A204.1 (cell line): Measurements from ENCODE around the gene ALDH7A1.
"Not testable (repeated sequence)": the region's sequence is repeated elsewhere in the genome, so short reads cannot be mapped to it uniquely, and the experiment has no call there.

ENCODE experiments used
- FAIRE-seq: peaks from 2 replicates; lab custom pipeline; 2012; peaks lifted over from hg19 to GRCh38; lab: Jason Lieb, UNC

The ALDH7A1 gene

DNA sequence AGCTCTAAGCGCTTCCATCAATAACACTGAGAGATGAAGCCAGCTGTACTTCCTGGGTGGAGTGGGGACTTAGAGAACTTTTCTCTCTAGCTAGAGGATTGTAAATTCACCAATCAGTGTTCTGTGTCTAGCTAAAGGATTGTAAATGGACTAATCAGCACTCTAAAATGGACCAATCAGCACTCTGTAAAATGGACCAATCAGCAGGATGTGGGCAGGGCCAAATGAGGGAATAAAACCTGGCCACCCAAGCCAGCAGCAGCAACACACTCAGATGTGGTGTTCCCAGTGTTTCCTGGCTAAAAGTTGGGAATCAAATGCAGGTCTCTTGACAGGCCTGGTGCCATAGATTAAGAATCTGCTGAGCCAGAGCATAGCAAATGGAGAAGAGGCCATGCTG lies 60.5 kb downstream of the ALDH7A1 start:
- no peak for FAIRE-seq

DNA sequence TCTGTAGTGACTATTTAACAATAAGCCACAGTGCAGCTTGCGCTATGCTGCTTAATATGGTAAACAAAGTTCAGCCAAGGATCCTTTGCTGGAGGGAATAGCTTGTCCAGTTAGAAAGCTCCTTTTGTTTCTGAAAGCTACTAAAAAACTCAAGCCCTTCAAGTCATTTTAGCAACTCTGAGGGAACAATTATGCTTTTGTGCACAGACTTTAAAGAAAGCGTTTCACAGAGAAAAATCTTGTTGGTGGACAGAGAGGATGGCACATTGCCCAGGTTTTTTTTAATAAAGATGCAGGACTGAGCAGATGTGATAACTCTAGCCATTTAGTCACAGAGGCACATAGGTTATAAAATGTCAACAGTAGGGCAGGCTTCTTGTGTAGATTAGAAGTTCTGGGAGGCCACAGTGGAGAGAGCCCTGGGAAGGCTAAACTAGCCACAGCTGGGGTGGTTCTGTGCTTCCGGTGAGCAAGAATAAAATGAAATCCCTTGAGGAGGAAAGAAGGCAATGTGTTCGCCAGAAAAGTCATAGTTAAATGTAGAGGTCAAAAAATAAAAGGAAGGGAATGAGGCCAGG lies 63.4 kb downstream of the ALDH7A1 start:
- no peak for FAIRE-seq

DNA sequence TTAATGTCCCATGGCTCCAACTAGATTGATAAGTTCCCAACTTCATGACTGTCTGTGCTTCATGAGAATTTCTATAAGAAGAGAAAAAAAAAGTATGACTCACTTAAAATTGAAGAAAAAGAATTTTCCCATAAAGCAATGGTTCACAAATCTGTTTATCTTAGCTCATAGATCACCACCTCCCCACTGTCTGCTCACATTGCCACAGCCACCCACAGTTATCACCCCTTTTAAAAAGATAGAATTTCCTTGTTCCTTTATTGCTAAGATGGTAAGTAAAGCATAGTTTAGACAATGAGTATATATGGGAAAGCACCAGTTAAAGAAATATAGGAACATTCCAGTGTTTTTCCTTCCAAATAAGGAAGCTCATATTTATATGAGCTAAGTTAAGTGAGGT lies 67.1 kb downstream of the ALDH7A1 start:
- FAIRE-seq = no peak

DNA sequence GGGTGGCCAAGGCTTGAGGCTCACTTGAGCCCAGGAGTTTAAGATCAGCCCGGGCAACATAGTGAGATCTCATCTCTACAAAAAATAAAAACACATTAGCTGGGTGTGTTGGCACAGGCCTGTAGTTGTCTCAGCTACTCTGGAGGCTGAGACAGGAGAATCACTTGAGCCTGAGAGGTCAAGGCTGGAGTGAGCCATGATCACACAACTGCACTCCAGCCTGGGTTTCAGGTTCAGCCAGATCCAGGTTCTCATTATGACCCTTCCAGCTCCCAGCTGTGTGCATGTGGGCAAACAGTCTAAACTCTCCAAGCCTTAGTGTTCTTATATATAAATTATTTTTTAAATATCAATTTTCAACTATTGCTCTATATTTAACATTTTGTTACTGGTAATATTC lies 67.9 kb downstream of the ALDH7A1 start:
- FAIRE-seq = no peak

DNA sequence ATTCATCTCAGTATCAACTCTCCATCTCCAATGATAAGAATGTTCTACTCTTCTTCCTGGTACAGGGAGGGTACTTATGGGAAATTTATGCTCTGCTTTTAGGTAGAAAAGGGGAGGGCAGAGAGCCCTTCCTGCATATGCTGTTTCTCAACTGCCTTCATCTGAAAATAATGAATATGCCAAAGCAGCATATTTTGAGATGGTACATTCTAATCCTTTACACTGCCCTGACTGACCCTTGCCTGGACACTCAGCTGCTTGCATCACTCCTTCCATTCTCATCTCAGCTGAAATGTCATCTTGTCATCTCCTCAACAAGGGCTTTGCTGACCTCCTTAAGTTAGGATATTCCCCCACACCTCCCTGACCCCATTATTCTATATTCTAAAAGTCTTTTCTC lies 68.5 kb downstream of the ALDH7A1 start:
- FAIRE-seq = no peak

DNA sequence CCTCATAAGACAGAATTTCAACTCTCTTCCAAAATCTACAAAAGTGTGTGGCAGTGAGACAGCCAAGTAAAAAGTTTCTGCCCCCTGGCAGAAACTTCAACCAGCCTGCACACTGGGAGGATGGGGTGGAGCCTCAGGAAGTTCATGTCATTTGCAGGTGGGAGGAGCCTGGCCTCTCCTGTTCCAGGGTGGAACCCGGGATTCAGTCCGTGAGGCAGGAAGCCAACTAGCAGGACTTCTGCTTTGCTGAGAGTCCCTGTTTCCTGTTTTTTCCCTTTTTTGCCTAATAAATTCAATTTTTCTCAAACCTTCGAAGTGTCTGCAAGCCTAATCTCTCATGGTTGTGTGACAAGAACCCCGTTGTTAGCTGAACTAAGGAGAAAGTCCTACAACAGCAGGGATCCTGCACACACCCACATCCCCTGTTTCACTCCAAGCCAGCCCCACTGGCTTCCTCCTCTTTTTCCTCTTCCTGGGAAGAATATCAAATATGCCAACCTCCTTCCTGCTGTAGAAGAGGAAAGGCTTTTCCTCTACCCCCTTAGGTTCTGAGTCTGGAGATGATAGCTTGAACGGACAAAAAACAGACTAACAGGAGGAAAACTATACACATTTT lies 69.3 kb downstream of the ALDH7A1 start:
- FAIRE-seq = no peak

DNA sequence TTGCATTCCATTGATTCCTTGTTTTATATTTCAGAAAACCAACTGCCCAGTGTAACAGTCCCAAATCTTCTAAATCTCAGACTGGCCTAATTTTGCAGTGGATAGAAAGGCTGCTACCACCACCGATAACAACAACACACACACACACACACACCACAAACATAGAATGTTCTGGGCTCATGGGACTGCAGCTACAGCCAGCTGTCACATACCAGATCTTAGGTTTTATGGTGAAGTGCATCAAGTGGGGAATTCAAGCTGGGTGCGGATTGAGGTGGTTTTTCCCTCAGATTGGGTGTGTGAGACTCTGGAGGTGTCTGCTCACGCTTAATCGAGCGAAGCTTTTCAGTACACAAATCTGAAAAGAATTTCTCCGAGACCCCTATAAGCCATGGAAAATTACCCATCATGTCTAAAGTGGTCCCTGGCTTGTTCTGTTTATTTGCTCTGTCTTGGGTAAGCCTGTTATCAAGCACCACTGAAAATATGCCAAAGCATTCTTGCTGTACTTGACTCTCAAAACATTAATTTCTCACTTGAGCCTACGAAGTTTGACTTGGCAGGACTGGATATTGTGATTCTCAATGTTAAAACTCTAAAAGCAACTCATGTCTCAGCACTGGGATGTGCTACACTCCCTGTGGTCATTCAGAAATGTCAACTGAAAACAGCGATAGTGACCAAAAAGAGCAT lies 71.1 kb downstream of the ALDH7A1 start:
- FAIRE-seq = no peak

DNA sequence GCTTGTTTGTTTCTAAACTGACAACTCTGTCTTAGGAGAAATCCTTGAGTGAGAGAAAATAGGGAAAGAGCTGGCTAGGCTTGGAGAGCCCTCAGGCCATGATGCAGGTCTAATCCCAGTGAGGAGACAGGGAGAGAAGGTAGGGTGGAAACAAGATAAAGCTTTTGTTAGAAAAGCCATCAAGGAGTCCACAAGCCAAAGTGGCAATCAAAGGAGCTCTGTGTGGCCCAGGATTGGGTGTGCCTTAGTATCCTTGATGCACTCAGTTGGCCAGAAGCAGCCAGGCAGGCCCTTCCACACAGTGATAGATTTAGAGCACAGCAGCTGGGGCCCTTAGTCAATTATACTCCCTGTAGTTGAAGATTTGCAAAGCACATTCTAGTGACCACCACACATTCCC lies 73.9 kb downstream of the ALDH7A1 start:
- FAIRE-seq = no peak

DNA sequence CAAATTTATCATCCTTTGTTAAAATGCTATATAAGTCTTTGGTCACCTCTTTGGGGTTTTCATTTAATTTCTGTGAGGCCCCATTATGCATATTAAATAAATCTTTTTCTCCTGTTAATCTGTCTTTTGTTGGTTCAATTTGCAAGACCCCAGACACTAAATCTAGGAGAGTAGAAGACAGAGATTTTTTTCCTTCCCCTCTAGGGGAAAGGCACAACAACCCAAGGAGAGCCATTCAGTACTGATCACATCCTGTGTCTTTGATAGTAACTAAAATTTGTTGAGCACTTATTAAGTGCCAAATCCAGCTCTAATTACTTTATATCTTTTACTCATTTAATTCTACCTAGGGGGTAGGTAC lies 74.4 kb downstream of the ALDH7A1 start:
- FAIRE-seq = no peak

DNA sequence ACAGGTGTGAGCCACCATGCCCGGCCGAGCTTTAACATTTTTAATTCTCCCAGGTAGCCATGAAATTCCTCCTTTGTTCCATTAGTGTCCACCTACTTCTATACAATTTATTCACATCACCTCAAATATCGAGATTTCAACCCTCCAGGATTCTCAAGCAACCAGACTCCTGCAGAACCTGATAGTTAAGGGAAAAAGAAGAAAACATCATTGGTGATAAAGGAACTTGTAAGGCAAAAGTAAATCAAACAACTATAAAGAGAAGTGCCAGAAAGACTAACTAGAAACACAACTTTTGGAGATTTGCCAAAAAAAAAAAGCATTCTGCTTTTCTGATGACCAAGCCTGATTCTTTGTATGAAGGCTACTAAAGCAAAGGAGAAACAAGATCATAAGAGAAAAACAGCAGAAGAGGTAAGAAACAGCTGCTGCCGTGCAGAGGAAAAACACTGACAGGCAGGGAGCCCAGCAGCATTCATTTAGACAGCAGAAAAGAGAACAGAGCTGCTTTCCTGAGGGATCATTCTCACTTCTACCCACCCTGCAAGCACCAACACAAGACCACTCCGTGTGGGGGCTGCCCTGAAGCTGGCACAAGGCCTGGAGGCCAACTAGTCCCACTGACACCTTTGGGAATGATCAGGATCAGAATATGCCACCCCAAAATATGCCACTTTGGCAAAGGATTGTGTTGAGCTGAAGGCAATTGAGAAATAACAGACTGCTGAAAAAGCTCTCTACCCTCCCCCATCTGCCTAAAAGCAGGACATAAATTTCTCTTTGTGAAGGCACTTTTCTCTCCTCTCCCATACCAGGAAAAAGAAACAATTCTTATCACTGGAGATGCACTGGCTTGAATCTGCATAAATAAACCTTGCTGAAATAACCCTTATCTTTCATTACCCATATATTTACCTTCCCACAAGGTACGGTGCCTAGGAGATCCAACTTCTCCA lies 75.1 kb downstream of the ALDH7A1 start:
- no peak for FAIRE-seq

DNA sequence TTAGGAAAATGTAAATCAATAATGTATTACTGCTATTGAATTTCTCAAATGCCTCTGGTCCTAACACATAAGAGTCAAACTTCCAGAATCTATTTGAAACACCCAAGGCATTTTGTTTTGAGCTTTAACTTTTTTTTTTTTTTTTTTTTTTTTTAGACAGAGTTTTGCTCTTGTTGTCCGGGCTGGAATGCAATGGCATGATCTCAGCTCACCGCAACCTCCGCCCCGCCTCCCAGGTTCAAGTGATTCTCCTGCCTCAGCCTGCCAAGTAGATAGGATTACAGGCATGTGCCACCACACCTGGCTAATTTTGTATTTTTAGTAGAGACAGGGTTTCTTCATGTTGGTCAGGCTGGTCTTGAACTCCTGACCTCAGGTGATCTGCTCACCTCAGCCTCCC lies 75.8 kb downstream of the ALDH7A1 start:
- FAIRE-seq = not testable (repeated sequence)

DNA sequence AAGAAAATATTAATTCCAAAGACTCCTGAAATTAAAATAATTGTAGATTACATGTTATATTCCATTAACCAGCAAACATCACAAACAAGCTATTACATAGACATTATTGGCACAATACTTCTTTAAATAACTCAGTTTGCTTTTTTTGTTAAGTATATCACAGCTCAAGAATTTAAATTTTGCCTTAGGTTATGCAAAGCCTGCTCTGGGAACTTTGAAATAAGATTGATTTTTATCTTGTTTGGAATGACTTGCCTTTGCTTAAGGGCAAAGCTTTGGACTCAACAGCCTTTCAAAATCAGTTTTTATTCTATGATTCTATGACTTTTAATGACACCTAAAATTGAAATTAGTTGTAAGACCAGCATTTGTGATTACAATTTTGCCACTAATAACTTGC lies 78.2 kb downstream of the ALDH7A1 start:
- no peak for FAIRE-seq

DNA sequence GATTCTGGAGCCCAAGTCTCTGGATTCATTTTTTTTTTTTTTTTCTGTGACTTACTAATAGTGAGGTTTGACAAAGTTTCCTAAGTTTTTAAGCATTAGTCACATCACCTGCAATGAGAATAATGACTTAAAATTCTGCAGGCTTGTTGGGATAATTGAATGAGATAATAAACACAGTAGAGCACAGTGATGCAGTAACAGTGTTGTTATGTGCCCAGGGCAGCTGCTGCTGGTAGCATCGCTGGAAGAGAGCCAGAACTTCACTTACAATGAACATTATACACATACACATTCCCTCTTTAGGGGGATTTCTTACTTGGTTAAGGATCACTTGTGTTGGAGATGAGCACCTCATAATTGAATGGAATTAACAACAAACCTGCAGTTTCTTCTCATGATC lies 78.9 kb downstream of the ALDH7A1 start:
- FAIRE-seq = no peak

DNA sequence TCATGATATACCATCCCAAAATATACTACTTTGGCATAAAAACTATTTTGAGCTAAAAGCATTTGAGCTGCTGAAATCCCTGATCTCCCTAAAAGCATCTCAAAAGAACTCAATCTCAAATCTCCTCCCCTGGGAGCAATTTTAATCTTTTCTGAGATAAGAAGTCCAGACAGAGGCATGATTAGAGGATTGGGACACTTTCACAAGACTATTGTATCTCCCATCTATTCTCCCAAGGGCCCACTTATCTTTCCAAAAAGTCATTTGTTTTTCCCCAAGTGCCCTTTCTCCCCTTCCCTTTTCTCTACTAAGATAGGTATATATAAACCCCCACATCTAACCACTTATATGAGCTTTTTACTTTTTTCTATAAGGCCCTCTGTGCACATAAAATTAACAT lies 79.7 kb downstream of the ALDH7A1 start:
- no peak for FAIRE-seq

DNA sequence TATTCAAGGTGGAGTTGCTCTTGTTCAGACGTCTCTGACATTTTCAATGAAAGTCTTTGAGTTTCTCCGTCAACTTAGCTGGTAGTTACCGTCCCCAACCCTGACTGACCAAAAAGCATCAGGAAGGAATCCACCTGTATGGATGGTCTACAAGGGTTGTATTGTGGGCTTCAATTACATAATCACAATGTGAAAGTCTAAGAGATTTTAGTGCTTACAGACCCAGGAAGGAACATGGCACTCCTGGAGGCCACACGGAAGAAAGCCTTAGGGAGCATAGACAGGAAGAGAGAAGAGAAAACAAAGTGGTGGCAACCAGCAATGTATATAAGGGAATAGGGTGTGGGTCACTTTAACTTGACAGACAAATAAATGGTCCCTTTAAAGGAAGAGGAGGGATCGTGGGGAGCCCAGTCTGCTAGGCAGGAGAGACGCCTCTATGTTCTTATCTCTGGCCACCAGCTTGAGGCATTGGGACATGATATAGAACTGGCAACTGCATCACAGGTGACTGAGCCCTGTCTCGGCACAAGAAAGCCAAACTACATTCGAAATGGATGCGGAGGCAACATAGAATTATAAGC lies 80.4 kb downstream of the ALDH7A1 start:
- FAIRE-seq = no peak

DNA sequence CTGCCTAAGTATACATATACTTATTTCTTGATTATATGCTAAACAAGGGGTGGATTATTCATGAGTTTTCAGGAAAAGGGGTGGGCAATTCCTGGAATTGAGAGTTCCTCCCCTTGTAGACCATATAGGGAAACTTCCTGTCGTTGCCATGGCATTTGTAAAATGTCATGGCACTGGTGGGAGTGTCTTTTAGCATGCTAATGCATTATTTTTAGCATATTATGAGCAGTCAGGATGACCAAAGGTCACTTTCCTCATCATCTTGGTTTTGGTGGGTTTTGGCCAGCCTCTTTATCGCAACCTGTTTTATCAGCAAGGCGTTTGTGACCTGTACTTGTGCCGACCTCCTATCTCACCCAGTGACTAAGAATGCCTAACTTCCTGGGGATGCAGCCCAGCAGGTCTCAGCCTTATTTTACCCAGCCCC lies 80.9 kb downstream of the ALDH7A1 start:
- FAIRE-seq = no peak

DNA sequence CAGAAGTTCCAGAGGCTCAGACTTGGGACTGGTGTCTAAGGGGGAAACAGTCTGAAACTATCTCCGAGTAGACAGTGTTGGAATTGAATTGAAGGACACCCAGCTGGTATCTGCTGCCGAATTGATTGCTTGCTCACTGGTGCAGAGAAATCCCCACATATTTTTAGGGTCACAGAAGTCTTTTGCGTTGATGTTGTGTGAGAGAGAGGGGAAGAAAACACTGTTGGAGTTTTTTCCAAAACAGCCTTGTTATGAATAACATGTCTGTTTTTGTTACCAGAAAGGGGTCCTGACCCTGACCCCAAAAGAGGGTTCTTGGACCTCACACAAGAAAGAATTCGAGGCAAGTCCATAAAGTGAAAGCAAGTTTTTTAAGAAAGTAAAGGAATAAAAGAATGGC lies 81.3 kb downstream of the ALDH7A1 start:
- no peak for FAIRE-seq

DNA sequence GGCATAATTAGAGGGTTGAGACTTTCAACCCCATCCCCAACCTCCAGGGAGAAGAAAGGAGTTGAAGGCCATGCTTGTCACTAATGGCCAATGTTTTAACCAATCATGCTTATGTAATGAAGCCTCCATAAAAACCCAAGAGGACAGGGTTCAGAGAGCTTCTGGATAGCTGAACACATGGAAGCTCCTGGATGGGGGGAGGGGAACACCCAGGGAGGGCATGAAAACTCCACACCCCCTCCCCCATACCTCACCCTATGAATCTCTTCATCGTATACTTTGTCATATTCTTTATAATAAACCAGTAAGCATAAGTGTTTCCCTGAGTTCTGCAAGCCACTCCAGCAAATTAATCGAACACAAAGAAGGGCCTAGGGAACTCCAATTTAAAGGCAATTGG lies 81.7 kb downstream of the ALDH7A1 start:
- no peak for FAIRE-seq

DNA sequence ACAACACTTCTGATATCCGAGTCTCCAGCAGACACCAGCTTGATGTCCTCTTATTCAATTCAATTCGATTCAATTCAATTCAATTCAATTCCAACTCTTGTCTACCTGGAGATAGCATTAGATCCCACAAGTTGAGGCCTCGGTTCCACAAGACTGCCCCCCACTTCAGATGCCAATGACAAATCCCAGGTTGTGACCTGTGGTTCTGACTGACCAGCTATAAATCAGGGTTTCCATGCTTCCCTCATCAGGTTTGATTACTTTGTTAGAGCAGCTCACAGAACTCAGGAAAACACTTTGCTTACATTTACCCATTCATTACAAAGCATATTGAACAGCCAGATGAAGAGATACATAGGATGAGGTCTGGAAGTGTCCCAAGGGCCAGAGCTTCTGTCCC lies 82.6 kb downstream of the ALDH7A1 start:
- FAIRE-seq = no peak

DNA sequence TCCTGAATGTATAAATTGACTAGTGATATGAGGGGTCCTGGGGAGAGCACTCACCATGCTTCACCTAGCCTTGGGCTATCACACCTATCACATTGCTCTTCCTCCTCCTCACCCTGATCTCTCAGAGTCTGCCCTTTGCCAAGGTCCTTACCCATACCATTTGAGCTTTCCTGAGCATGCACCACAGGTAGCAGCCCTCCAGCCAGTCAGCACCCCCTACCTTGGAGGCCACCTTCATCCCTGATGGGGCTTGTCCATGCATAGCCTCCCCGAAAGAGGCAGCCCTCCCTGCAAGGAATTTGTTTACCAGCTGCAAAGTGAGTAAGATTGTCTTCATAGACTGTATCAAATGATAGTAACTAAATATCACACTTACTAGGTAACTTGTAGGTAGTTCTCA lies 83.1 kb downstream of the ALDH7A1 start:
- no peak for FAIRE-seq

DNA sequence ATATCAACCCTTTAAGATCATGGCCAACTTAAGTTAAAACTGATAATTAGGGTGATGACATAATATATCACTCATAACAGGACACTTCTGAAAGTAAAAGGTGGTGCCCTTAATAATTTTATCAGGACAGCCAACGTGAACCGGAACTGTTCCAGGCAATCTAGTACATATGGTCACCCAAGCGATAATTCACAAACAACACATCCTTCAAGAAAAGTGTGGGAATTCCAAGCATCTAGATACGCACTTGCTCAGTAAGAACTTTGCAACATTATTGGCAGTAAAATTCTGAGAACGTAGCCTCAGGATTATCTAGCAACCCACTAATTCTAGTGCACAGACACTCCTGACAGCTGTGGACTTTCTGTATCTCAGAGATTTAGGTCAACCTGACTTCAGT lies 85.7 kb downstream of the ALDH7A1 start:
- FAIRE-seq = no peak

DNA sequence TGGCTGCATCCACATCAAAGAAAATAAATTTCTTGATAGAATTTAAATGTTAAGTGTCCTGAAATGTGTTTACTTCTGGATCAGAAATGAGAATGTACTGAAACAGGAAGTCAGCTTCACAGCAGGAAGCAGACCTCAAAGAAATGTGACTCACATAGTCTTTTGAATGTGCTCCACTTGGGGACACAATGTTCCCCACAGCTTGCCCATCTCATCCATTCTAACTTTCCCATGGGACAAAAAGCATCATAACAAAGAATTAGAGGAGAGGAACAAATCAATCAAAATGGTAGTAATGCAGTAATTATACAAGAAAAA lies 86.1 kb downstream of the ALDH7A1 start:
- no peak for FAIRE-seq
